ENCODE measurements around the gene PPP1R14D. TPM values are rescaled to one million over a fixed set of nuclear protein-coding genes. Genes with fewer than 3 reads are reported as not detected.

PPP1R14D gene
- total RNA-seq, 4 donors from 2014 or later: 0.68 TPM; not detected in 3

DNA sequence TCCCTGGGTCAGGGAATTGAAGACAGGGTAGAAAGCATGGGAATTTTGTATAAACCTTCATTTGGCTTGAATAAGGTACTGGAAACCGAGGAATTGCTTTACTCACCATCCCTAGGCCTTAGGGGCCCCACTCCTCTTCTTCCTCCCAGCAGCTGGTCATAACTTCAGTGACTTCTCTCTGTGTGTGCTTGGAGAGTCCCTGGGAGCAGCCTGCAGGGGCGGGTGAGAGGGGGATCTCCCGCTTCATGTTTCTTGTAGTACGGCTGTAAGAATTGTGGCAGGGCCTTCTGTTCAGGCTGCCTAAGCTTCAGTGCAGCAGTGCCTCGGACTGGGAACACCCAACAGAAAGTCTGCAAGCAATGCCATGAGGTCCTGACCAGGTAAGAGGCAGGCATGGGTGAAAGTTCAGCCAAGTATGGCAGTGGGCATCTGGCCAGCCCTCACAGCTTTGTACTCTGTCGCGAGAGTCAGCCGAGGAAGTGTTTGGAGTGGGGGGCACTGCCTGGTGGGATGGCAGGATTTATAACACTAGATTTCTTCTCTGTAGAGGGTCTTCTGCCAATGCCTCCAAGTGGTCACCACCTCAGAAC is 19.6 kb downstream of the PPP1R14D start:
- H3K36me3 ChIP-seq: peaks cover 6 to 48% (median 7%) of the 10 kb centered on the region in 3 donors
- peaks cover 22 to 50% (median 24%) of the 10 kb centered on the region in 3 donors for H3K4me1 ChIP-seq
- no peak overlapping the region for H3K27ac ChIP-seq
- DNase-seq: no peak
- intact Hi-C loops (cut with DNase I): no loop called here
- no peaks in the 10 kb centered on the region for H3K9me3 ChIP-seq
- peak overlapping the region in 1 of 4 donors; percentile 91 for H3K4me3 ChIP-seq
- 80 to 83% methylated on average over 3 to 6 of the region's 8 CpGs for WGBS, 2 donors
- TF ChIP-seq, protein P1, sequence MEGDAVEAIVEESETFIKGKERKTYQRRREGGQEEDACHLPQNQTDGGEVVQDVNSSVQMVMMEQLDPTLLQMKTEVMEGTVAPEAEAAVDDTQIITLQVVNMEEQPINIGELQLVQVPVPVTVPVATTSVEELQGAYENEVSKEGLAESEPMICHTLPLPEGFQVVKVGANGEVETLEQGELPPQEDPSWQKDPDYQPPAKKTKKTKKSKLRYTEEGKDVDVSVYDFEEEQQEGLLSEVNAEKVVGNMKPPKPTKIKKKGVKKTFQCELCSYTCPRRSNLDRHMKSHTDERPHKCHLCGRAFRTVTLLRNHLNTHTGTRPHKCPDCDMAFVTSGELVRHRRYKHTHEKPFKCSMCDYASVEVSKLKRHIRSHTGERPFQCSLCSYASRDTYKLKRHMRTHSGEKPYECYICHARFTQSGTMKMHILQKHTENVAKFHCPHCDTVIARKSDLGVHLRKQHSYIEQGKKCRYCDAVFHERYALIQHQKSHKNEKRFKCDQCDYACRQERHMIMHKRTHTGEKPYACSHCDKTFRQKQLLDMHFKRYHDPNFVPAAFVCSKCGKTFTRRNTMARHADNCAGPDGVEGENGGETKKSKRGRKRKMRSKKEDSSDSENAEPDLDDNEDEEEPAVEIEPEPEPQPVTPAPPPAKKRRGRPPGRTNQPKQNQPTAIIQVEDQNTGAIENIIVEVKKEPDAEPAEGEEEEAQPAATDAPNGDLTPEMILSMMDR (IDR thresholded peaks at IDR 0.05): no peak
- no peak for TF ChIP-seq POLR2A (IDR thresholded peaks at IDR 0.05)
- H3K27me3 ChIP-seq: no peaks in the 10 kb centered on the region

DNA sequence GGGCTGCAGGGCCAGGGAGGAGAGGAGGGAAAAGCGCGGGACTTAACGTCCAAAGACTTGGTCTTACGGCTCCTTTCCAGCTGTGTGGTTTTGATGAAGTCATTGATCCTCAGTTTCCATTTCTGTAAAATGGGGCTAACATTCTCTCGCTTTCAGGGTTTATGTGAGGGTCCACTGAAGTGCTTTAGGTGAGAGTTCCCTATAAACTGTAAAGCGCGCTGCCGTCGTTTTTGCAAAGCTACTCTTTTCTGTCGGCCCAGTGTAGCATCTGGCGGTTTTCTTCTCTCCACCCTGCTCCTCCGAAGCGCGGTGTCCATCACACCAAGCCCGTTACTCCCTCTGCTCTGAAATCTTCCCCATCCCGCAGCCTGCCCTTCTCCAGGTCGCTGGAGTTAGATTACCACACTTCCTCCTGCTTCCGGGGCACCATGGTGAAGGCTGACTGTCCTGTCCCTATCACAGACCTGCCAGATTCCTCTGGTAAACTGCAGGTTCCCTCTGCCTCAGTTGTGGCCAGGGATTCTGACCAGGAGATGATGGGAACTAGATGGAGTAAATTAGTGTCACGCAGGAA is 20.5 kb downstream of the PPP1R14D start:
- intact Hi-C loops (cut with DNase I): no loop called here
- Histone ChIP-seq H3K27me3 (no peaks in the 10 kb centered on the region), H3K4me3 (peak overlapping the region; percentile 81 to 98 (median 88)), H3K9me3 (no peaks in the 10 kb centered on the region), H3K4me1 (peaks cover 22 to 55% (median 24%) of the 10 kb centered on the region in 3 donors), H3K36me3 (peaks cover 0 to 38% (median 6%) of the 10 kb centered on the region in 3 donors), H3K27ac (peak overlapping the region; percentile 94 to 99 (median 96))
- 5 to 7% methylated on average over 14 to 15 of the region's 19 CpGs for WGBS, 2 donors
- no peak for TF ChIP-seq POLR2A (IDR thresholded peaks at IDR 0.05)
- TF ChIP-seq, protein P1 (IDR thresholded peaks at IDR 0.05): no peak
- DNase-seq: no peak

DNA sequence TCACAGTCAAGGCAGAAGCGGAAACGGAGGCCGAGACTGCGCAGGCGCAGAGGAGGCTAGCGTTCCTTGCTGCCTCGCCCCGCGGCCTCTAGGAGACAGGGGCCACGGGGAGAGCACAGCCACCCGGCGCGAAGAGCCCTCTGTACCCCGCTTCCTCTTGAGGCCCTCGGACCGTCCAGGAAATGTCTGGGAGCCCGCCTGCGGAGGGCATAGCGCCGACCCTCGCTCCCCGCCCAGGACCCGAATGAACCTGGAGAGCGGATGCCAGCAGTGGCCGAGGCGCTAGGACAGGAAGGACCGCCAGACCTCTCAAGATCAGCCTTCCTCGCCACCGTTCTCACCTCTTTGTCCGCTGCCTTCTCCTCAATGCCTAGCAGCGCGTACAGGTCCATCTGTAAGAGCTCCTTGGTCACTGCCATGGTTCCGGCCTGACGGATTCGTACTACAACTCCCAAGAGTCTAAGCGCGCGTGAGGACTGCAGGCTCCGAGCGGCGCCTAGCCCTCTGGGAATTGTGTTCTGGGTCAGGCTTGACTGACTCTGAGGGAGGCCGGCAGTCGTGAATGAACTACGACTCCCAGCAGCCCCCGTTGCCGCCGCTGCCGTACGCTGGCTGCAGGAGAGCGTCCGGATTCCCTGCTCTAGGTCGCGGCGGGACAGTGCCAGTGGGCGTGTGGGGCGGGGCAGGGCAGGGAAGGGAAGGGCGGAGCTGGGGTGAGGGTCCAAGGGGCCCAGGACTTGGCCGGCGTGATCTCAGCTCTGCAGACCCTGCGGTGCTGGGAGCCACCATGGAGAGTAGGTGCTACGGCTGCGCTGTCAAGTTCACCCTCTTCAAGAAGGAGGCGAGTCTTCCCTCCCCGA is 21.2 kb downstream of the PPP1R14D start, which contains the start of the genes DNAJC17 and ZFYVE19:
Gene DNAJC17 (minus strand): TSS at position 446 of the 860 bp plus-strand sequence. CDS start 27 bp downstream, at position 419.
Gene ZFYVE19 (plus strand): TSS at position 62 of the 860 bp plus-strand sequence. CDS start 501 bp downstream, at position 563.
- DNase-seq: peak; percentile 85
- peak within 1 kb of the TSS; percentile 94 to 99 (median 96) for H3K27ac ChIP-seq
- H3K4me1 ChIP-seq: peaks cover 22 to 60% (median 24%) of the 10 kb centered on the region in 3 donors
- 0% methylated on average over 18 to 25 of the region's 64 CpGs for WGBS, 2 donors
- no peaks in the 10 kb centered on the region for H3K27me3 ChIP-seq
- intact Hi-C loops (cut with DNase I): no loop called here
- TF ChIP-seq, protein P1 (IDR thresholded peaks at IDR 0.05): peak in 3 of 6 experiments; percentile 18 to 34 (median 20)
- TF ChIP-seq POLR2A (IDR thresholded peaks at IDR 0.05): peak in 2 of 4 donors; percentile 31 to 35
- H3K4me3 ChIP-seq: peak within 1 kb of the TSS; percentile 81 to 98 (median 88)
- H3K36me3 ChIP-seq: peaks cover 0 to 39% (median 6%) of the 10 kb centered on the region in 3 donors
- H3K9me3 ChIP-seq: no peaks in the 10 kb centered on the region

DNA sequence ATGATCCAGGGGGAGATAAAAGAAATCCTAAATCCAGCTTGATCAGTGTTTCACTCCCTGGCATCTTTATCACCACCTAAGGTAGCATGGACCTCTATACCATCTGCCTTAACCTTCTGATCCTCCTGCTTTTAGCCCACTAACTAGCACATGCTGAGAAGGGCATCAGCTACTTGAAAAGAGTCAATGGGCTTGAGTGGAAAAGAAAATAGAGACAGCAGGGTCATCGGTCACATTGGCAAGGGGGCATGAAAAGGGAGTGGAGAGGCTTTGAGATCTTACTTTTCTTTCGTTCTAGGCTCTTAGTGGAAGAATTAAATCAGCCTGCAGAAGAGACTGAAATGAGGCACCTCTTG is 21.9 kb downstream of the PPP1R14D start:
- no peaks in the 10 kb centered on the region for H3K9me3 ChIP-seq
- H3K36me3 ChIP-seq: peaks cover 0 to 33% (median 6%) of the 10 kb centered on the region in 3 donors
- no peaks in the 10 kb centered on the region for H3K27me3 ChIP-seq
- peak overlapping the region; percentile 94 to 99 (median 96) for H3K27ac ChIP-seq
- peak overlapping the region; percentile 81 to 98 (median 88) for H3K4me3 ChIP-seq
- H3K4me1 ChIP-seq: peaks cover 22 to 60% (median 24%) of the 10 kb centered on the region in 3 donors
- intact Hi-C loops (cut with DNase I): no loop called here
- 0% methylated on average over 2 of the region's 2 CpGs for WGBS, 2 donors
- DNase-seq: no peak
- TF ChIP-seq, protein P1 (IDR thresholded peaks at IDR 0.05): no peak
- no peak for TF ChIP-seq POLR2A (IDR thresholded peaks at IDR 0.05)
